ENCODE measurements around the gene PTPRN2. TPM values are rescaled to one million over a fixed set of nuclear protein-coding genes. Genes with fewer than 3 reads are reported as not detected.

Gene PTPRN2
- total and polyA plus RNA-seq, 2 of the 13 experiments (the other 11 are each of a cell fraction or from before 2014, with no cell fraction given) = 2.5 to 24.2 TPM

DNA sequence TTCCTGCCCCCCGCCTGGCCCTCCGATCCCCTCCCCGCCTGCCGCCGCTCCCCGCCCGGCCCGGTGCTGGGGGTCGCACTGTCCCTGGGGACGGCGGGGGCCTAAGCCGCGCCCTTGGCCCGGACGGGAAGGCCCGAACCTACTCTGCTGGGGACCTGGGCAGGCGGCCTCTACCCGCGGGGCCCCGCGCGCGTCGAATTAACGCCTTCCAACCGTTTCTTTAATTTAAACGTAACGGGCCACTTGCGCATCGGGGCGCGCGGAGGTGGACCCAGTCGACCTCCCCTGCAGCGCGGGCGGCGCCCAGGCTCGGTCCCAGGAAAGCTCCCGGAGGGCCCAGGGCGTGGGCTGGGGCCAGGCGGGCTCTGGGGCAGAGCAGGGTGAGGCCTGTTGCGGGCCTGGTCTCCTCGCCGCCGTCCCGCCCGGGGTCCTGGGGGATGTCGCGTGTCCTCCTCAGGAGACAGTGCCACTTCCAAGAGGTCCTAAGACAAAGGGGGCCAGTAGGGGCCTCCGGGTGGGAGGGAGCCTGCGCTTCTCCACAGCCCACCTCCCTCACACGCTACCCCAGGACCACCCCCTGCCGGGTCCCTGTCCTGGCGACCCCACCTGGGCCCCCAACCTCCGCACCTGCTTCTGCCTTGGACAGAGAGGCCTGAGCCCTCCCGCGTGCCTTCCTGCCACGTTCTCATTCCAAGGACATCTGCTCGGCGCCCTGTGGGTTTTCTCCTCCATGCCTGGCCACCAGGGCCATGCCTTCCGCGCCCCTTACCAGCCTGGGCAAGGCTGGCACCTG is 658 bp upstream of the PTPRN2 start (continued):
- TF ChIP-seq ZHX1 (CRISPR knock-in tag; IDR thresholded peaks at IDR 0.05; ENCODE audit: low read depth) (0 out of 2 replicates have a peak, but pooled peaks have one; percentile 23), RBFOX2 (IDR thresholded peaks at IDR 0.05; ENCODE audit: low read depth, low read length) (peak; percentile 78), HOXA3 (CRISPR knock-in tag; IDR thresholded peaks at IDR 0.05) (peak; percentile 49; the same call in 1 of the 2 replicates), ZNF501 (CRISPR knock-in tag; IDR thresholded peaks at IDR 0.05) (peak; percentile 39; the same call in 1 of the 2 replicates), HNRNPL (IDR thresholded peaks at IDR 0.05; ENCODE audit: low read depth, low read length) (peak; percentile 98), ZBTB38 (CRISPR knock-in tag; IDR thresholded peaks at IDR 0.05) (peak; percentile 95), AGO2 (optimal IDR thresholded peaks at IDR 0.05; ENCODE audit: low read depth, low read length) (peak; percentile 71), HNF1B (CRISPR knock-in tag; IDR thresholded peaks at IDR 0.05) (0 out of 2 replicates have a peak, but pooled peaks have one; percentile 12), HNF1A (IDR thresholded peaks at IDR 0.05; ENCODE audit: low read depth) (no peak), HNF1A (CRISPR knock-in tag; IDR thresholded peaks at IDR 0.05; ENCODE audit: borderline replicate concordance) (no peak)
